ENCODE data around the gene SLC25A48.
"Not testable (repeated sequence)": the region's sequence is repeated elsewhere in the genome, so short reads cannot be mapped to it uniquely, and the experiment has no call there.

GRCh38 chr5:135838395-135838794, 3.9 kb downstream of the SLC25A48 start:
- TF ChIP-seq EZH2 (IDR thresholded peaks at IDR 0.05; ENCODE audit: borderline replicate concordance, low read depth, low read length, severe bottlenecking); CTCF (IDR thresholded peaks at IDR 0.05; ENCODE audit: borderline replicate concordance, extremely low read depth, low read length, poor library complexity, severe bottlenecking): not testable (repeated sequence)
